Fibroblast of skin of right quadriceps (primary cell): ENCODE measurements around the gene COLEC12.

ENCODE experiments used
- DNase-seq: peaks from one replicate; pipeline ENCODE4 v3.0.0-alpha.2; 2013

COLEC12 gene

DNA sequence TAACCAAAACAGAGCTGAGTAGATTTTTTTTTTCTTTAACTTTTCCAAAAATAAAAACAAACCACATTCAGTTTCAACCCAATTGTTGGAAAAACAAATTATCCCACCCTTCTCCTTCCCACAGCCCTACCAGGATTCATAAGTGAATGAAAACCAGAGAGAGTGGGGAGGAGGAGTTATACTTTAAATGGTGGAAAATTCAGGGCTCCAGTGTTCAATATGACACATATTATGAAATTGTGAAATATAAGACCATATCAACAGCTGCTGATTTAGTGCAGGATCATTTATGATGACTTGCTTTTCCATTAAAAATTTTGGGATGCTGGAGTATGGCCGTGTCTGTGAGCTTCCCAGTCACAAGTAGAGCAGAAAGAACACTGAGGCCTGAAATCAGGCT, 26.7 kb downstream of the COLEC12 start:
- DNase-seq = peak; percentile 52

DNA sequence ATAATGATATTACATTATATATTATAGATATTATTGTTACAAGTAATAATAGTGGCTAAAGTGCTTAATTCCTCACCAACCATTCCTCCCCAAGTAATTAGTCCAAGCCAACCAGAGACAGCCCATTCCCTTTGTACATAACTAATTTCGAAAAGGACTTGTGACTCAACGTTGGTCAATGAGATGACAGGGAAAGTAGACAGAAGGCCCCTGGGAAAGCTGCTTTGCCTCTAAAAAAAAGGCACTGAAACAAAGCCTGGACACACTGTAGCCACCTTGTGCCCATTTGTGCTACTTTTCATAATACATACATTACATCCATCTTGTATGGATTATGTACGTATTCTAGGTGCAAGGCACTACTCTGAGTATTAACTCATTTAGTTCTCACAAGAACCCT, 28.8 kb downstream of the COLEC12 start:
- DNase-seq = peak; percentile 68

DNA sequence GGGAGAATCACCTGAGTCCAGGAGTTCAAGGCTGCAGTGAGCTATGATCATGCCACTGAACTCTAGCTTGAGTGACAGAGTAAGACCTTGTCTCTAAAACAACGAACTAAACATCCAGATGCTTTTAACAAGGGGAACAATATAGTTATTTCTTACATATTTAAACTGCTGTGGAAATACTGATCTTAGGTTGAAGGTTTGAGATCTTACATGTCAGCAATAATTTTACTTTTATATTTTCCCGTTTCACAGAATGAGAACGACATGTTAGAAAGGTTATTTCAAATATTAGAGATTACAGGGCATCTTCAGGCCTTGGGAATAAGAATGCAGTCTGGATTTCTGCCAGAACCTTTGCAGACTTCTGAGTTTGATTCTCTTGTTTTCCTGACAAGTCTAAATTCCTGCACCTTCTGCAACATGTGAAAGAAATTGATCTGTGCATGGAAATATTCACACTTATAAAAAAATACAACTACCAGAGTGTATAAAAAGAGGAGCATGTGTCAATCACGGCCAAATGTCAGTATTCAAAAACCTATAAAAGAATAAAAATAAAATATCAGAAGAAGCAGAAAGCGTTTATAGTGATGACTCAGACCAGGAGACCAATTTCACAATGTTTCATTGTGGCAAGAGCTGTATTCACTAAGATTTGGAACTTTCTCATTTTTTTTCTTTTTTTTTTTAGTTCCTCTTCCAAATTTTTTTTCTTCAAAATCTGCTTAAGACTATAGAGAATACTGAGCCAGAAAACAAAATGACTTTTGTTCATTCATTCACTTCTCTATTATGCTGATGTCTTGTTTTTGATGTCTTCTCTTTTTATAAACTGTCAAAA, 29.6 kb downstream of the COLEC12 start:
- DNase-seq = peak; percentile 83

GRCh38 chr18:468955-469790, 31.3 kb downstream of the COLEC12 start:
- peak; percentile 66 for DNase-seq

DNA sequence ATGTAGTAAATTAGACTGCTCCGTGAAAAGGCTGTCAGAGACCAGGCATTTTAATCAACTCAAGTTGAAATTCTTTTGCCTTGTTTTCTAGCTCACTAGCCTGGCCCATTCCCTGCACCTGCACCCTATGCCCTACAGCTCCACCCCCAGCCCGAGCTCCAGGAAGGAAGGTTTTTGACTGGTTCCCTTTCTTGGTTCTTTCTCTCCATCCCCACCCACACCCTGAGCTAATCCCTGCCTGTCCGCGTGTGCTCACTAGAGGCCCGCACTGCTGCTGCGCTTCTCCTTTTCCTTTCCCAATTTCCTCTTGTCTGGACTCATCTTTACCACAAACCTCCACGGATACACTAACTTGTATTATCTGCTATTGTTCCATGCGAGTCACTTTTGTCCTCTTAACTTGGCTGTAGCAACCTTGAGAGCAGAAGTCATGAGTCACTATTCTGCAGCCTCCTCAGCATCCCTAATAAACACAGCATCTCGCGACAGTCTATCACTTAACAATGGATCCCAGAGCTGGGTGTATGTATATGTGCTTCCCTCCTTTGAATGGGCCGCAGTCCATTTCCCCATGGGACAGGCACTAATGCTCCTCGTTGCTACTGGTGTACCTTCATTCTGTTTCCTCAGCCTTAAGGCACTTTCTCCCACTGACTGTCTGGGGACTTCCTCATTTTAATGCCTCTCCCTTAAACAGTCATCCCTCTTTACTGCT, 36.5 kb downstream of the COLEC12 start:
- peak; percentile 75 for DNase-seq

- DNase-seq = peak; percentile 48
Measured at GRCh38 chr18:463403-463802, 37.1 kb downstream of the COLEC12 start.

- no peak for DNase-seq
Measured at GRCh38 chr18:461762-462161, 38.7 kb downstream of the COLEC12 start.

DNA sequence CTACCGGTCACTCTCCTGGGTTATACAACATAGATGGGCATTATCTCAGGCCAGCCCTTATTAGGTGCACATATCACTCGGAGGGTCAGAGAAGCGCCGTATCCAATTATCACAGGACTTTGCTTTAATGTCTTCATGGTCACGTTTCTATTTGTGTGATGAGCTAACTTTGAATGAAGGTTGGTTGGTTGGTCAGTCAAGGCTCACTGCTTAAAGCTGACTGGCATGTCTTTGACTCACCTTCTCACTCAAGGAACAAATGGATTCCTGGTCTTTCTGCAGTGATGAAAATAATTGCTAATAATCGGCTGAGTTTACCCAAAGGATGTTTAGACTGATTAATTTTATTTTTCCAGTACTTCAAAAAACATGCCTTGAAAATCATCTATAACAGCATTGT, 39.7 kb downstream of the COLEC12 start:
- DNase-seq = no peak

DNA sequence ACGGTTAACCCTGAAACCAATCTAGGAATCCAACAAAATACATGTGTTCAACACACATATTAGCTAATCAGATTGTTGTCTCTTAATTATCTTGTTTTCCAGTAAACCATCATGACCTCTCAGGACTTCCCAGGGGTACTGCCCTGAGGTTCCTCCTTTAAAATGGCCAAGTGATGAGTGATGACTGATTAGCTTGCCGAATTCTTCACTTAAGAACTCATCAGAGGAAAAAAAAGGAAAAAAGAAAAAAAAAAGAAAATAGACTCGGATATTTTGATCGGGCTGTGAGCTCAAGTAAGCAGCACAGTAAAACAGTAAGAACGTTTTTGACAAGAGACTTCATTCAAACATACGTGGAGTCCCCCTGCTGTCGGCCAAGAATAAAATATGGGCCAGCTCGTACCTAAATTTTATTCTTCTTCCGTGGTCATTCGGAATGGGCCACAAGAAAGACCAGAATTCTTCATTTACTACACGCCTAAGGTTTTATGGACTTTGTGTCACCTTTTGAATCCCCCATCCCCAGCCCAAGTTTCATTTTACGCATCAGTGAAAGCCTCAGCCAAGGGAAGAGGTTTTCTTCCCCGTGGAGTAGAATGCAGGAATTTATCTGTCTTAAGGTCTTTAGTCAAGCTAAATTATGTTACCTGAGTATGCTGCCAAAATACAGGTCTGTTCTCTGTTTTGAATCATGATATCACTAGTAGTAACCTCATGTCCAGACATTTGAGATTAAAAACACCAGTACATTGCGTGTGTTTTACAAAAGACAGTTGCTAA, 40.5 kb downstream of the COLEC12 start:
- no peak for DNase-seq

DNA sequence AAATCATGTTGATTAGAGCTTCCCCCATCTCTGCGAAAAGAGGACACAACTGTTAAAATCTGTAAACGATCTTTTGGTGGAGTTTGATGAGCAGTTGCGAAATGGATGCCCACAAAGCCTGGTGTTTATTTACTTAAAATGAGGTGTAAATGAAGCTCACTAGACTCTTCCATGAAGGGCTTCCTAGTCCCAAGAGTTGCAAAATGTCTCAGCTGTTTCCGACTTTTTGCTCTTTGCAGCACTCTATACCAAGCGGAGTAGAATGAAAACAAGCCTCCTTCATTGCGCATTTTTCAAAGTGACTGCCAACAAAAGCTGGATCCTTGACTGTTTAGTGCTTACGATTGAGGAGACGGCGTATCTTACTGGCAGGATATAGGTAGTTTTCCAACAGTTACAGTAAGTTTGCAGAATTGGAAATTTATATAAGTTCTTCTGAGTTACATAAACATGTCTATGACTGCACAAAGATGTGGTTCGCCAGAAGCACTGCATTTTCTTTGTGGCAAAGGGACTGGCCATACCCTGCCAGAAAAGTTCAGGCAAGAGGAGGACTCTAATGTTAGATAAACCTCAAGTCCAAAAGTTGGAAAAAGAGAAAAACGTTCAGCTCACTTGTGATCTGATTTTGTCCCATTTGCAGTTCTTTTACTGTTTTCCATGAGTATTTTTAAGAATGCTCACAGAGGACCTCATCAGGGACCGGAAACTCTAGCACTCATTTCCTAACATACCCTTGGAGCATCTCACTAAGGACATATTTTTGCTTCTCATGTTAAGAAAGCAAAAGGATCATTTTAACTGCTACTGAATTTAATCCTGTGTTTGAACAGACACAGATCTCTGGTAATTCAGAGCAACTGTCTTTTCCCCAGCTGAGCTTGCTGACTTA, 42.7 kb downstream of the COLEC12 start:
- no peak for DNase-seq

- peak; percentile 94 for DNase-seq
Measured at GRCh38 chr18:457140-457519, 43.4 kb downstream of the COLEC12 start.

- peak; percentile 65 for DNase-seq
Measured at GRCh38 chr18:456361-457139, 44.0 kb downstream of the COLEC12 start.

DNA sequence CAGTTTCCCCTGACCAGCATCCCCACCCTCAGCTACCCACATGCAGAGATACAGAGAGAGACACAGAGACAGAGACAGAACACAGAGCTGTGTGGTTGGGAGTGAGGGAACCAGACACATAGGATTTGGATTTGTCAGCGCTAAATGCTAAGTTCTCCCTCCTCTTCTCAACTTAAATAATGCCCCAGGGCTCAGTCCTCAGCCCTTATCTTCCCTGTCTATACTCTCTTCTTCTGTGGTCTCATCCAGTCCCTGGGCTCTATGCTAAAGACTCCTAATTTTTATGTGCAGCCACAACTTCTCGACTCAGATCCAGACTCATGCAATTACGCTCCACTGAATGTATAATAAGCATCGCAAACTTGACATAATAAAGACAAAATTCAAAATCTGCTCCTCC, 47.1 kb downstream of the COLEC12 start:
- no peak for DNase-seq

DNA sequence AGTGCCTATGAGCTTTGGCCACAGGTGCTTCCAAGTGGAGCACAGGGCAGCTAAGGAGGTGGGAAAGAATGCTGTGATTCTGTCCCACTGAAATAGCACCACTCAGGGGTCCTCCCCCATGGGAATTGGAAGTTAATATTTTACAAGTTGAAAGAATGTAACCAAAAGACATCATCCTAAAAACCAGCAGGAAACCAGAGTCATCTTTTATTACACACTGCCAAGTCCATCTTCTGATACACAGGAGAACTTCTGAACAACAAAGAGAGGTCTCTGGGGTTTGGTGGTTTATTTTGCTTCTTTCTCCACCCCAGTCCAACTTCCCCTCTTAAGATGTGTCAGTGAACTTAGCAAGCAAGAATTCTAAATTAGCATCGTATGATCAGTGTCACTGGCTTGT, 47.7 kb downstream of the COLEC12 start:
- DNase-seq = peak; percentile 61

- no peak for DNase-seq
Measured at GRCh38 chr18:449374-449773, 51.1 kb downstream of the COLEC12 start.

GRCh38 chr18:448116-448790, 52.2 kb downstream of the COLEC12 start:
- no peak for DNase-seq

GRCh38 chr18:446941-447560, 53.5 kb downstream of the COLEC12 start:
- peak; percentile 78 for DNase-seq

- DNase-seq = no peak
Measured at GRCh38 chr18:445055-445454, 55.4 kb downstream of the COLEC12 start.

DNA sequence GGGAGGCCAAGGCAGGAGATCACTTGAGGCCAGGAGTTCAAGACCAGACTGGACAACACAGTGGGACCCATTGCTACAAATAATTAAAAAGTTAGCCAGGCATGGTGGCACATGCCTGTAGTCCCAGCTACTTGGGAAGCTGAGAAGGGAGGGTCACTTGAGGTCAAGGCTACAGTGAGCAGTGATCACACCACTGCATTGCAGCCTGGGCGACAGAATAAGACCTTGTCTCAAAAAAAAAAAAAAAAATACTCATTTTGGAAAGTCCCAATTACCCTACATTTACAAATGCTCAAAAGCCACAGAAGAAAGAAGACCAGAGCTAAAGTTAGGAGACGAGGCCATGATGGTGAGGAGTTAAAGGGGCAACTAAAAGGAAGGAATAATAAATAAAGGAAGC, 61.9 kb downstream of the COLEC12 start:
- no peak for DNase-seq

DNA sequence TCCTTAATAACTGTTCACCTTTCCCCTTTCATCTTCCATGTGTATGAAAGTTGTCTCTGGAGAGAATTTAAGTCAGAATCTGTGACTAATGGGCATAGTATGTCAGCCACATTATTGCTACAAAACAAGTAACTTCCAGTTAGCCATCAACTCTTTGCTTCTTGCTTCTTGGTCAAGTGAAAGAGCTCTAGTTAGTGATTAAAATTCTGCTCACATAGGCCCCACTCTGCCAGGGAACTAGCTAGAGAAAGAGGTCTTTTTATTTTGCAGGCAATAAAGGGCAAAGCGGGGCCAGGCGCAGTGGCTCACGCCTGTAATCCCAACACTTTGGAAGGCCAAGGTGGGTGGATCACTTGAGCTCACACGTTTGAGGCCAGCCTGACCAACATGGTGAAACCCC, 64.6 kb downstream of the COLEC12 start:
- no peak for DNase-seq
